Keratinocyte (primary cell): ENCODE measurements around the gene RANBP9. TPM values are rescaled to one million over a fixed set of nuclear protein-coding genes. Genes with fewer than 3 reads are reported as not detected.

ENCODE experiments used
- DNase-seq: peaks from one replicate; pipeline ENCODE4 v3.0.0-alpha.2; 2011; ENCODE audit warnings: low read depth, missing footprints, low spot score
- FAIRE-seq: peaks from 2 replicates; lab custom pipeline; 2011; peaks lifted over from hg19 to GRCh38; lab: Jason Lieb, UNC
- H2AFZ ChIP-seq: 2 replicates; pipeline ENCODE4 v1.6.0; 2012; ENCODE audit warnings: low read length, control low read depth, inconsistent platforms; ENCODE audit not compliant: control insufficient read depth
- H3K27ac ChIP-seq: 2 replicates; pipeline ENCODE4 v1.5.1; 2011; ENCODE audit warnings: low read length; ENCODE audit not compliant: control insufficient read depth, insufficient read depth
- H3K27me3 ChIP-seq: 3 replicates; pipeline ENCODE4 v1.6.0; 2011; ENCODE audit warnings: low read length; ENCODE audit not compliant: control insufficient read depth, insufficient read depth; ENCODE audit errors: extremely low read depth
- H3K36me3 ChIP-seq, 2 experiments: 2 replicates in 1 of 2; 3 replicates in 1 of 2; pipeline ENCODE4 v1.5.1; 2011; ENCODE audit warnings: low read length in 2 of 2, mild to moderate bottlenecking in 1 of 2; ENCODE audit not compliant: control insufficient read depth in 2 of 2, insufficient read depth in 2 of 2; ENCODE audit errors: extremely low read depth in 1 of 2
- H3K4me1 ChIP-seq: 3 replicates; pipeline ENCODE4 v1.5.1; 2011; ENCODE audit warnings: low read length; ENCODE audit not compliant: control insufficient read depth, insufficient read depth; ENCODE audit errors: extremely low read depth
- H3K4me2 ChIP-seq: 3 replicates; pipeline ENCODE4 v1.6.0; 2011; ENCODE audit warnings: low read depth, low read length; ENCODE audit not compliant: control insufficient read depth, insufficient read depth; ENCODE audit errors: extremely low read depth
- H3K4me3 ChIP-seq, 3 experiments: fragments of 200-600 bp in 1 of 3; sonication (generic) in 1 of 3; 2 replicates in 2 of 3; 3 replicates in 1 of 3; pipeline ENCODE4 v1.5.1; 2011 to 2016; ENCODE audit warnings: low read length in 3 of 3, mild to moderate bottlenecking in 3 of 3, control low read depth in 2 of 3, inconsistent platforms in 1 of 3, low read depth in 1 of 3, mixed read lengths in 1 of 3, mixed run types in 1 of 3, moderate library complexity in 1 of 3; ENCODE audit not compliant: control insufficient read depth in 2 of 3, insufficient read depth in 2 of 3; ENCODE audit errors: extremely low read depth in 1 of 3
- H3K79me2 ChIP-seq: 2 replicates; pipeline ENCODE4 v1.6.0; 2012; ENCODE audit warnings: low read length; ENCODE audit not compliant: control insufficient read depth, insufficient read depth
- H3K9ac ChIP-seq: 3 replicates; pipeline ENCODE4 v1.6.0; 2011; ENCODE audit warnings: low read length; ENCODE audit not compliant: control insufficient read depth, insufficient read depth; ENCODE audit errors: extremely low read depth
- H3K9me1 ChIP-seq: 3 replicates; pipeline ENCODE4 v1.6.0; 2011; ENCODE audit warnings: low read length; ENCODE audit not compliant: control insufficient read depth, insufficient read depth; ENCODE audit errors: extremely low read depth
- H3K9me3 ChIP-seq: 2 replicates; pipeline ENCODE4 v1.5.1; 2012; ENCODE audit warnings: low read depth, low read length; ENCODE audit not compliant: control insufficient read depth
- H4K20me1 ChIP-seq: 3 replicates; pipeline ENCODE4 v1.6.0; 2011; ENCODE audit warnings: low read length; ENCODE audit not compliant: control insufficient read depth, insufficient read depth; ENCODE audit errors: extremely low read depth
- EZH2 ChIP-seq: IDR thresholded peaks from one replicate; pipeline ENCODE4 v1.6.1; 2012; ENCODE audit warnings: inconsistent platforms, mild to moderate bottlenecking, low read length, moderate library complexity
- dilution Hi-C: fragments of 300-500 bp; cut with MboI; formaldehyde crosslinking; loops from one replicate; pipeline ENCODE4 v1.7.0; 2020; ENCODE audit warnings: low sequenced_read_pairs; ENCODE audit not compliant: extremely low pct_ligation_motif_present
- polyA plus RNA-seq, 5 experiments: library from polyadenylated mRNA; depleted of rRNA in 3 of 5; stranded (reverse) in 3 of 5; stranded (forward) in 1 of 5; unstranded in 1 of 5; fragments of >200 nt; gene quantifications; 1 replicate in 1 of 5; 2 replicates in 3 of 5; 3 replicates in 1 of 5; pipeline versions ENCODE4 v1.2.1 to v1.2.3, GENCODE V29; 2011 to 2012; ENCODE audit warnings: missing spikeins in 2 of 5, low read depth in 1 of 5, low replicate concordance in 1 of 5
- TF ChIP-seq, protein P1 (sequence below), 3 experiments: IDR thresholded peaks in 1 of 3; conservative IDR thresholded peaks in 1 of 3; optimal IDR thresholded peaks in 1 of 3; 2 replicates in 2 of 3; 3 replicates in 1 of 3; pipeline versions ENCODE3 to v1.5.1; 2011; ENCODE audit warnings: low read length in 3 of 3, mild to moderate bottlenecking in 3 of 3, moderate library complexity in 2 of 3, control low read depth in 1 of 3, inconsistent platforms in 1 of 3; ENCODE audit not compliant: insufficient read depth in 2 of 3; ENCODE audit errors: extremely low read depth in 1 of 3

Gene RANBP9
- polyA plus RNA-seq, 1 donor (not counting 4 experiments of a cell fraction or from before 2014, with no cell fraction given): 36.7 TPM

DNA sequence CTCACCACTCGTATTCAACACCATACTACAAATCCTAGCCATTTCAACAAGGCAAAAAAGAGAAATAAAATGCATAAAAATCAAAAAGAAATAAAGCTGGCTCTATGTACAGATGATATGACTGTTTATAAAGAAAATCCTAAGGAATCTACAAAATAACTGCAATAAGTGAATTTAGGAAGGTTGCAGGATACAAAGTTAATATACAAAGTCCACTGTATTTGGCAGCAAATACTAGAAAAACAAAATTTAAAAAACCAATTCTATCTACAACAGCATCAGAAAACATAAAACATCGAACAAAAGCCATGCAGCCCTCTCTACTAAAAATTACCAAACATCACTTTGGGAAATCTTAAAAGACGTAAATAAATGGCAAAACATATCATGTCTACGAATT is 47.6 kb downstream of the RANBP9 start:
- TF ChIP-seq, protein P1, sequence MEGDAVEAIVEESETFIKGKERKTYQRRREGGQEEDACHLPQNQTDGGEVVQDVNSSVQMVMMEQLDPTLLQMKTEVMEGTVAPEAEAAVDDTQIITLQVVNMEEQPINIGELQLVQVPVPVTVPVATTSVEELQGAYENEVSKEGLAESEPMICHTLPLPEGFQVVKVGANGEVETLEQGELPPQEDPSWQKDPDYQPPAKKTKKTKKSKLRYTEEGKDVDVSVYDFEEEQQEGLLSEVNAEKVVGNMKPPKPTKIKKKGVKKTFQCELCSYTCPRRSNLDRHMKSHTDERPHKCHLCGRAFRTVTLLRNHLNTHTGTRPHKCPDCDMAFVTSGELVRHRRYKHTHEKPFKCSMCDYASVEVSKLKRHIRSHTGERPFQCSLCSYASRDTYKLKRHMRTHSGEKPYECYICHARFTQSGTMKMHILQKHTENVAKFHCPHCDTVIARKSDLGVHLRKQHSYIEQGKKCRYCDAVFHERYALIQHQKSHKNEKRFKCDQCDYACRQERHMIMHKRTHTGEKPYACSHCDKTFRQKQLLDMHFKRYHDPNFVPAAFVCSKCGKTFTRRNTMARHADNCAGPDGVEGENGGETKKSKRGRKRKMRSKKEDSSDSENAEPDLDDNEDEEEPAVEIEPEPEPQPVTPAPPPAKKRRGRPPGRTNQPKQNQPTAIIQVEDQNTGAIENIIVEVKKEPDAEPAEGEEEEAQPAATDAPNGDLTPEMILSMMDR (optimal IDR thresholded peaks at IDR 0.05 in 1 of 3, IDR thresholded peaks at IDR 0.05 in 1 of 3, conservative IDR thresholded peaks at IDR 0.05 in 1 of 3; ENCODE audit: extremely low read depth in 1 of 3, insufficient read depth in 2 of 3, low read length in 3 of 3): no peak
- no peak for TF ChIP-seq EZH2
- Histone ChIP-seq H3K4me2 (no peak overlapping the region), H3K36me3 (no peaks in the 10 kb centered on the region), H3K27me3 (no peaks in the 10 kb centered on the region), H4K20me1 (no peaks in the 10 kb centered on the region), H3K9ac (no peak overlapping the region), H3K79me2 (peaks cover 81% of the 10 kb centered on the region), H3K27ac (no peak overlapping the region), H3K4me1 (peaks cover 18% of the 10 kb centered on the region), H3K9me1 (no peaks in the 10 kb centered on the region), H2AFZ (no peak overlapping the region), H3K4me3 (no peak overlapping the region), H3K9me3 (no peaks in the 10 kb centered on the region)
- dilution Hi-C loops: no loop called here
- DNase-seq (no peak), FAIRE-seq (no peak)

DNA sequence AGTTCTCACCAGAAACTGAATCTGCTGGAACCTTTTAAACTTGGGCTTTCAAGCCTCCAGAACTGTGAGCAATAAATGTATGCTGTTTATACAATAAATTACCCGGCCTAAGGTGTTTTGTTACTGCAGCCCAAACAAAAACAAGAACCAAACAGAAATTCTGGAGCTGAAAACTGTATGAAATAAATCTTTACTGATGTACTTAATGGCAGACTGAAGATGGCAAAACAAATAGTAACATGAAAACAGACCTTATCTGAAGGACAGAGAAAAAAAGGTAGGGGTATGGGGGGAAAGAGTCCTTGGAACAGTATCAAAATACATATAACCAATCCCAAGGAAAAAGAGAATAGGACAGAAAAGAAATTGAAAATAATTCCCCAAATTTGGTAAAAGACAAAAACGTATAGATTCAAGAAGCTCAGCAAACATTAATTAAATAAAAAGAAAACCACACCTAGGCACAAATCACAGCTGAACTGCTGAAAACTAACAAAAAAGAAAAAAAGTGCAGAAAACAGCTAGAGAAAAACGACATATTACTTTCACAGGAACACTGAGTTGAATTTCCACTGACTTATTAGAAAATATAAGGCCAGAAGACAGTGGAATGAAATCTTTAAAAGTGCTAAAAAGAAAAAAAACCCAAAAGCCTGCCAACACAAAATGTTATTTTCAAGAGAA is 48.8 kb downstream of the RANBP9 start:
- no peak for FAIRE-seq

More for the DNA sequence above, 48.8 kb downstream of the RANBP9 start:
- H3K4me2 ChIP-seq: no peak overlapping the region
- no peaks in the 10 kb centered on the region for H3K9me3 ChIP-seq
- no peaks in the 10 kb centered on the region for H3K9me1 ChIP-seq
- no peak for DNase-seq
- dilution Hi-C loops: no loop called here
- no peak for TF ChIP-seq EZH2
- TF ChIP-seq, protein P1 (optimal IDR thresholded peaks at IDR 0.05 in 1 of 3, IDR thresholded peaks at IDR 0.05 in 1 of 3, conservative IDR thresholded peaks at IDR 0.05 in 1 of 3; ENCODE audit: extremely low read depth in 1 of 3, insufficient read depth in 2 of 3, low read length in 3 of 3): no peak
- peaks cover 14% of the 10 kb centered on the region for H3K4me1 ChIP-seq
- no peaks in the 10 kb centered on the region for H3K27me3 ChIP-seq
- no peak overlapping the region for H3K27ac ChIP-seq
- no peak overlapping the region for H2AFZ ChIP-seq
- no peak overlapping the region for H3K4me3 ChIP-seq
- H3K36me3 ChIP-seq: no peaks in the 10 kb centered on the region
- H3K9ac ChIP-seq: no peak overlapping the region
- peaks cover 81% of the 10 kb centered on the region for H3K79me2 ChIP-seq
- H4K20me1 ChIP-seq: no peaks in the 10 kb centered on the region
